ENCODE results near the gene EFL1. TPM values are rescaled to one million over a fixed set of nuclear protein-coding genes. Genes with fewer than 3 reads are reported as not detected.

EFL1 gene
- total and polyA plus RNA-seq, 2 donors (not counting 3 experiments of a cell fraction or from before 2014, with no cell fraction given) = 6.6 to 21.9 TPM

DNA sequence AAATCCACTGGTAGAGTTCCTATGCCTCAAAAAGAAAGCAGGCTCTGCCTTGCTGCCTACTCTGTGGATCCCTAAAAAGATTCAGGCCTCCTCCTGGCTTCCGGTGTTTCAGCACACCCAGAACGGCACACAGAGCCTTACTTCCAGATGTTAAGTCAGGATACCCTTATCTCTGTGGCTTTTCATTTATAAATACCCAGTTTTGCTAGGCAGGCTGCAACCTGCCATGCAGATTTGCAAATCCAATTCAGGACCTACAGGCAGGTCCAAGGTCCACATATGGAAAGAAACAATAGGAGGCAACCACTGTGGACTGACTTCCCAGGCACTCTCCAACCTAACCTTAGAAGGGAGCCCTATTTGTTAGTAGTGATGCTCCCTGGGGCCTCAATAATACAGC, 30.7 kb downstream of the EFL1 start:
- dilution Hi-C loops (cut with MboI; ENCODE audit: extremely low pct_ligation_motif_present, low sequenced_read_pairs) = no loop called here
- no peak for FAIRE-seq

DNA sequence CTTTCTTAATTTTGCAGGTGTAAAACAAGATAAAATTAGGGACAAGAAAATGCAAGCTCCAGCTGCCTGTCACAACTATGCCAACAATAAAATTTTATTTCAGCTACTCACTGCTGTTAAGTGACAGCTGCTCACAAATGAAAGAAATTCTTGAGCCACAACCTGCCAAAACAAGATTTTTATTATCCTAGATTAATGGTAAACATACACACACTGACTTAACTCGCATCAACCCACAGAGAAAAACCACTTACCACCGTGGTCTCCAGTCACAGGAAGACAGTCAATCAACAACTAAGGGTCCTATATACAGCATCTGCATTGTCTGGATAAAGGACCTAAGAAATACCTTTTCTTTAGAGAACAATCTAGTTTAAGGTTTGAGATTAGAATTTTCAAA, 31.3 kb downstream of the EFL1 start:
- no TSS peak for BruUV-seq (replicated peaks)
- Histone ChIP-seq H3K36me3 (ENCODE audit: control insufficient read depth in 2 of 2, extremely low read depth in 1 of 2, insufficient read depth in 2 of 2, low read length in 2 of 2) (no peaks in the 10 kb centered on the region), H2AFZ (ENCODE audit: low read depth, low read length) (no peak overlapping the region), H3K9me3 (replicated peaks; ENCODE audit: control insufficient read depth, insufficient read depth, low read length) (no peaks in the 10 kb centered on the region), H3K4me3 (replicated peaks in 1 of 3; ENCODE audit: insufficient read depth in 1 of 3, low read depth in 1 of 3, low read length in 3 of 3) (no peak overlapping the region), H4K20me1 (replicated peaks; ENCODE audit: control insufficient read depth, extremely low read depth, insufficient read depth, low read length) (no peaks in the 10 kb centered on the region), H3K27me3 (ENCODE audit: control insufficient read depth in 2 of 2, insufficient read depth in 2 of 2, low read length in 2 of 2) (no peaks in the 10 kb centered on the region), H3K27ac (ENCODE audit: insufficient read depth, low read depth, low read length) (no peak overlapping the region), H3K9me1 (replicated peaks; ENCODE audit: control insufficient read depth, extremely low read depth, insufficient read depth, low read length) (no peaks in the 10 kb centered on the region), H3K4me2 (ENCODE audit: insufficient read depth, low read length) (no peak overlapping the region), H3K4me1 (ENCODE audit: control insufficient read depth, extremely low read depth, insufficient read depth, low read length) (no peaks in the 10 kb centered on the region), H3K79me2 (ENCODE audit: control insufficient read depth, insufficient read depth, low read length) (no peaks in the 10 kb centered on the region), H3K9ac (replicated peaks; ENCODE audit: extremely low read depth, insufficient read depth, low read length) (no peak overlapping the region)
- no peak for TF ChIP-seq GATA2 (IDR thresholded peaks at IDR 0.05; ENCODE audit: insufficient read depth, insufficient read length, low read depth, low read length)
- no peak for TF ChIP-seq EZH2 (IDR thresholded peaks at IDR 0.05; ENCODE audit: borderline replicate concordance, low read depth, low read length, severe bottlenecking)
- intact Hi-C loops (cut with micrococcal nuclease) = no loop called here
- CTCF ChIA-PET = no interaction called here
- POLR2A ChIA-PET = no interaction called here
- no peak for FAIRE-seq
- dilution Hi-C loops (cut with MboI; ENCODE audit: extremely low pct_ligation_motif_present, low sequenced_read_pairs) = no loop called here
- DNase-seq (ENCODE audit: low read depth, low spot score) = no peak

More for the DNA sequence above, 30.7 kb downstream of the EFL1 start:
- no peak for DNase-seq (ENCODE audit: low read depth, low spot score)
- no peaks in the 10 kb centered on the region for H3K36me3 ChIP-seq (ENCODE audit: control insufficient read depth in 2 of 2, extremely low read depth in 1 of 2, insufficient read depth in 2 of 2, low read length in 2 of 2)
- H3K79me2 ChIP-seq (ENCODE audit: control insufficient read depth, insufficient read depth, low read length) = no peaks in the 10 kb centered on the region
- H3K27ac ChIP-seq (ENCODE audit: insufficient read depth, low read depth, low read length) = no peak overlapping the region
- no peak overlapping the region for H3K4me2 ChIP-seq (ENCODE audit: insufficient read depth, low read length)
- no peaks in the 10 kb centered on the region for H4K20me1 ChIP-seq (replicated peaks; ENCODE audit: control insufficient read depth, extremely low read depth, insufficient read depth, low read length)
- intact Hi-C loops (cut with micrococcal nuclease) = no loop called here
- no peaks in the 10 kb centered on the region for H3K27me3 ChIP-seq (ENCODE audit: control insufficient read depth in 2 of 2, insufficient read depth in 2 of 2, low read length in 2 of 2)
- no peak overlapping the region for H3K9ac ChIP-seq (replicated peaks; ENCODE audit: extremely low read depth, insufficient read depth, low read length)
- ChIA-PET CTCF (interaction anchor here (1.0 kb wide), 1 partner anchor 124 kb away, joined by 3 read pairs; no protein-coding TSS in a partner anchor), POLR2A (no interaction called here)
- H2AFZ ChIP-seq (ENCODE audit: low read depth, low read length) = no peak overlapping the region
- no peaks in the 10 kb centered on the region for H3K9me1 ChIP-seq (replicated peaks; ENCODE audit: control insufficient read depth, extremely low read depth, insufficient read depth, low read length)
- no peak overlapping the region for H3K4me3 ChIP-seq (replicated peaks in 1 of 3; ENCODE audit: insufficient read depth in 1 of 3, low read depth in 1 of 3, low read length in 3 of 3)
- H3K4me1 ChIP-seq (ENCODE audit: control insufficient read depth, extremely low read depth, insufficient read depth, low read length) = no peaks in the 10 kb centered on the region
- TF ChIP-seq JUN (IDR thresholded peaks at IDR 0.05; ENCODE audit: borderline replicate concordance, insufficient read depth, insufficient read length, low read depth) = no peak
- no peak for TF ChIP-seq GATA2 (IDR thresholded peaks at IDR 0.05; ENCODE audit: insufficient read depth, insufficient read length, low read depth, low read length)
- no peak for TF ChIP-seq POLR2A (IDR thresholded peaks at IDR 0.05; ENCODE audit: low read depth, low read length)
- H3K9me3 ChIP-seq (replicated peaks; ENCODE audit: control insufficient read depth, insufficient read depth, low read length) = no peaks in the 10 kb centered on the region
- BruUV-seq (replicated peaks) = no TSS peak

All from endothelial cell of umbilical vein (primary cell).